Tibial nerve (tissue), 4 donors: ENCODE results near the gene PRKCD. TPM values are rescaled to one million over a fixed set of nuclear protein-coding genes. Genes with fewer than 3 reads are reported as not detected.

Source experiments
- DNase-seq, 2 donors: peaks; one replicate each; pipeline ENCODE4 v3.0.0-alpha.2; 2019; ENCODE audit warnings: low spot score in 2 of 2
- H3K27ac ChIP-seq, 4 donors: fragments of 200-600 bp; sonication (generic) in 3 of 4; one replicate each; pipeline ENCODE4 v1.5.1; 2017 to 2019; ENCODE audit warnings: mild to moderate bottlenecking in 1 of 4
- H3K27me3 ChIP-seq, 2 donors: fragments of 200-600 bp; sonication (generic) in 1 of 2; one replicate each; pipeline versions ENCODE4 v1.5.1 to v1.6.0; 2017 to 2019
- H3K36me3 ChIP-seq, 3 donors: fragments of 200-600 bp; sonication (generic); one replicate each; pipeline ENCODE4 v1.5.1; 2018 to 2019
- H3K4me1 ChIP-seq, 4 donors: fragments of 200-600 bp; sonication (generic) in 3 of 4; one replicate each; pipeline ENCODE4 v1.5.1; 2017 to 2019
- H3K4me3 ChIP-seq, 4 donors: fragments of 200-600 bp; sonication (generic) in 3 of 4; one replicate each; pipeline ENCODE4 v1.5.1; 2017 to 2019; ENCODE audit warnings: mild to moderate bottlenecking in 1 of 4, moderate library complexity in 1 of 4
- H3K9me3 ChIP-seq, 4 donors: fragments of 200-600 bp; sonication (generic) in 3 of 4; one replicate each; pipeline ENCODE4 v1.5.1; 2017 to 2019
- CTCF ChIP-seq, 5 experiments: fragments of 200-600 bp in 3 of 5; fragments of 450-650 bp in 2 of 5; sonication (generic) in 3 of 5; IDR thresholded peaks; one replicate each; pipeline ENCODE4 v1.5.1; 2016 to 2019; ENCODE audit warnings: antibody characterized with exemption in 5 of 5, mild to moderate bottlenecking in 3 of 5, moderate library complexity in 2 of 5
- EP300 ChIP-seq, 2 donors: sonication (generic); formaldehyde crosslinking; IDR thresholded peaks; one replicate each; pipeline ENCODE4 v1.6.1; 2017; ENCODE audit warnings: antibody characterized with exemption in 2 of 2, mild to moderate bottlenecking in 1 of 2
- POLR2A ChIP-seq, 2 donors: fragments of 450-650 bp; IDR thresholded peaks; one replicate each; pipeline ENCODE4 v1.6.1; 2017; ENCODE audit warnings: antibody characterized with exemption in 2 of 2, mild to moderate bottlenecking in 2 of 2, moderate library complexity in 2 of 2
- WGBS, 2 donors: methylation state at CpG; one replicate each; pipeline ENCODE4 v1.1.5; 2018; 5-methylcytosine and 5-hydroxymethylcytosine counted together
- total RNA-seq, 4 donors: library from RNA; depleted of rRNA; stranded (reverse); fragments of >200 nt; gene quantifications; one replicate each; pipeline ENCODE4 v1.1.0, GENCODE V29; 2016

The PRKCD gene
- total RNA-seq, 4 donors from 2014 or later: 13.5 to 30.6 (median 19.9) TPM

GRCh38 chr3:53238051-53238850 is 77.2 kb downstream of the PRKCD start:
- Histone ChIP-seq H3K4me1 (peaks cover 0 to 60% (median 24%) of the 10 kb centered on the region in 4 donors), H3K36me3 (peaks cover 2 to 88% (median 5%) of the 10 kb centered on the region in 3 donors), H3K27ac (peak overlapping the region in 2 of 4 donors; percentile 41 to 55), H3K27me3 (no peaks in the 10 kb centered on the region), H3K4me3 (no peak overlapping the region), H3K9me3 (no peaks in the 10 kb centered on the region)
- DNase-seq: no peak
- WGBS, 2 donors: 88 to 94% methylated on average over 5 to 6 of the region's 6 CpGs
- no peak for TF ChIP-seq EP300 (IDR thresholded peaks at IDR 0.05)

GRCh38 chr3:53238886-53239285 is 77.9 kb downstream of the PRKCD start:
- TF ChIP-seq EP300 (IDR thresholded peaks at IDR 0.05): no peak
- no peak for TF ChIP-seq POLR2A (IDR thresholded peaks at IDR 0.05)
- TF ChIP-seq CTCF (IDR thresholded peaks at IDR 0.05): no peak
- Histone ChIP-seq H3K27me3 (no peaks in the 10 kb centered on the region), H3K27ac (peak overlapping the region in 1 of 4 donors; percentile 55), H3K9me3 (no peaks in the 10 kb centered on the region), H3K4me1 (peaks cover 0 to 60% (median 28%) of the 10 kb centered on the region in 4 donors), H3K4me3 (no peak overlapping the region), H3K36me3 (peaks cover 0 to 82% (median 5%) of the 10 kb centered on the region in 3 donors)
- DNase-seq: no peak
- WGBS, 2 donors: 84% methylated on average over 4 of the region's 4 CpGs

GRCh38 chr3:53239800-53240199 is 78.8 kb downstream of the PRKCD start:
- Histone ChIP-seq H3K27ac (peak overlapping the region in 1 of 4 donors; percentile 33), H3K4me1 (peaks cover 0 to 64% (median 35%) of the 10 kb centered on the region in 4 donors), H3K27me3 (no peaks in the 10 kb centered on the region), H3K9me3 (no peaks in the 10 kb centered on the region), H3K4me3 (no peak overlapping the region), H3K36me3 (peaks cover 0 to 73% (median 5%) of the 10 kb centered on the region in 3 donors)
- WGBS, 2 donors: 94 to 95% methylated on average over 5 of the region's 5 CpGs
- TF ChIP-seq POLR2A (IDR thresholded peaks at IDR 0.05): no peak
- TF ChIP-seq EP300 (IDR thresholded peaks at IDR 0.05): no peak
- no peak for TF ChIP-seq CTCF (IDR thresholded peaks at IDR 0.05)
- DNase-seq: no peak

GRCh38 chr3:53240989-53241972 is 80.3 kb downstream of the PRKCD start:
- Histone ChIP-seq H3K4me3 (no peak overlapping the region), H3K4me1 (peaks cover 0 to 58% (median 28%) of the 10 kb centered on the region in 4 donors), H3K27ac (peak overlapping the region in 2 of 4 donors; percentile 36 to 42), H3K36me3 (peaks cover 0 to 68% (median 3%) of the 10 kb centered on the region in 3 donors), H3K27me3 (no peaks in the 10 kb centered on the region), H3K9me3 (peaks cover 0 to 3% (median 0%) of the 10 kb centered on the region in 4 donors)
- DNase-seq: no peak
- WGBS, 2 donors: 84 to 90% methylated on average over 24 to 28 of the region's 28 CpGs
- TF ChIP-seq EP300 (IDR thresholded peaks at IDR 0.05) (no peak), POLR2A (IDR thresholded peaks at IDR 0.05) (no peak), CTCF (IDR thresholded peaks at IDR 0.05) (no peak)

- peaks cover 0 to 49% (median 22%) of the 10 kb centered on the region in 4 donors for H3K4me1 ChIP-seq
Measured at GRCh38 chr3:53242155-53242554, 81.1 kb downstream of the PRKCD start.

More at GRCh38 chr3:53242155-53242554, 81.1 kb downstream of the PRKCD start:
- Histone ChIP-seq H3K9me3 (peaks cover 0 to 3% (median 0%) of the 10 kb centered on the region in 4 donors), H3K36me3 (peaks cover 0 to 63% (median 3%) of the 10 kb centered on the region in 3 donors), H3K27me3 (no peaks in the 10 kb centered on the region), H3K4me3 (no peak overlapping the region), H3K27ac (peak overlapping the region in 2 of 4 donors; percentile 42 to 43)
- 89 to 92% methylated on average over 6 to 7 of the region's 7 CpGs for WGBS, 2 donors
- no peak for DNase-seq
- no peak for TF ChIP-seq CTCF (IDR thresholded peaks at IDR 0.05)
